HL-60 (cell line): ENCODE results near the gene SERPIND1.

Experiments used
- DNase-seq, 2 experiments: peaks; one replicate each; pipeline ENCODE4 v3.0.0-alpha.2; 2010 to 2020; ENCODE audit warnings: low read depth in 1 of 2, low spot score in 1 of 2
- H3K27ac ChIP-seq: fragments of 250-450 bp; sonication (Bioruptor Pico); replicated peaks from 2 replicates; pipeline ENCODE4 v1.5.1; 2020; ENCODE audit warnings: mild to moderate bottlenecking, moderate library complexity
- H3K27me3 ChIP-seq: fragments of 250-450 bp; sonication (Bioruptor Pico); 2 replicates; pipeline ENCODE4 v1.5.1; 2021; ENCODE audit warnings: mild to moderate bottlenecking, moderate library complexity; ENCODE audit not compliant: insufficient read depth, poor library complexity, severe bottlenecking
- H3K4me3 ChIP-seq: replicated peaks from 2 replicates; pipeline ENCODE4 v1.5.1; 2011; ENCODE audit warnings: mild to moderate bottlenecking, control low read depth, low read length; ENCODE audit not compliant: insufficient read depth
- GABPA ChIP-seq: IDR thresholded peaks from 2 replicates; pipeline ENCODE4 v1.6.1; 2012; ENCODE audit warnings: low read depth
- POLR2AphosphoS5 ChIP-seq: IDR thresholded peaks from 2 replicates; pipeline ENCODE4 v1.6.1; 2012; ENCODE audit warnings: low read depth
- SPI1 ChIP-seq: IDR thresholded peaks from 2 replicates; pipeline ENCODE4 v1.6.1; 2012; ENCODE audit warnings: low read depth, mild to moderate bottlenecking, borderline replicate concordance
- TF ChIP-seq, protein P1 (sequence below): IDR thresholded peaks from one replicate; pipeline ENCODE4 v1.5.1; 2011; ENCODE audit warnings: low read length, control low read depth, inconsistent platforms; ENCODE audit not compliant: insufficient read depth
- TF ChIP-seq, protein P2 (sequence below): IDR thresholded peaks from 2 replicates; pipeline ENCODE4 v1.6.1; 2012; ENCODE audit warnings: low read depth; ENCODE audit not compliant: insufficient replicate concordance

SERPIND1 gene

DNA sequence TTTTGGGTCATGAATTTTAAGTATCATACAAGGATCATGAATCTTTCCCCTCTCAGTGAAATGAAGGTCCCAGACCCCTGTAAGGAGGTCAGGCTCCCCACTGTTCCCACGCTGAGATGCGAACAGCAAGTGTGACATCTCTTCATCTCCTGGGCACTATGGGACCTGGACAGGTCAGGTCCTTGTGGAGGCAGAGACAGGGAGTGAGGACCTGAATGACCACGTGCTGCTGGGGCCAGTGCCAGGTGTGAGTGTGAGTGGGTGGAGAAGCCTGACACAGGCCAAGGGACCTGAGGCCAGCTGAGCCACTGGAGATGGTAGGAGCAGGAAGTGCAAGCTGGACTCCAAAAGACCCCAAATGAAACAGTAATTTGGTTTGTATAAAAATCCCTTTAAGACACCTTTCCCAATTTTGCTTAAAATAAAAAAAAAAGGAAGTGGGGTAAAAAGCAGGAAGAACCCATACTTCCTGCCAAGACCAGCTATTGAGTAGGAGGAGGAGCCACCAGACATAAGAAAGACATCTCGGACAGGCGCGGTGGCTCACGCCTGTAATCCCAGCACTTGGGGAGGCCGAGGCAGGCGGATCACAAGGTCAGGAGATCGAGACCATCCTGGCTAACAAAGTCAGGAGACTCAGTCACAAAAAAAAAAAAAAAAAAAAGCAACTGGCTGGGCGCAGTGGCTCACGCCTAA, 35.4 kb upstream of the SERPIND1 start:
- no peaks in the 10 kb centered on the region for H3K27me3 ChIP-seq
- TF ChIP-seq, protein P1, sequence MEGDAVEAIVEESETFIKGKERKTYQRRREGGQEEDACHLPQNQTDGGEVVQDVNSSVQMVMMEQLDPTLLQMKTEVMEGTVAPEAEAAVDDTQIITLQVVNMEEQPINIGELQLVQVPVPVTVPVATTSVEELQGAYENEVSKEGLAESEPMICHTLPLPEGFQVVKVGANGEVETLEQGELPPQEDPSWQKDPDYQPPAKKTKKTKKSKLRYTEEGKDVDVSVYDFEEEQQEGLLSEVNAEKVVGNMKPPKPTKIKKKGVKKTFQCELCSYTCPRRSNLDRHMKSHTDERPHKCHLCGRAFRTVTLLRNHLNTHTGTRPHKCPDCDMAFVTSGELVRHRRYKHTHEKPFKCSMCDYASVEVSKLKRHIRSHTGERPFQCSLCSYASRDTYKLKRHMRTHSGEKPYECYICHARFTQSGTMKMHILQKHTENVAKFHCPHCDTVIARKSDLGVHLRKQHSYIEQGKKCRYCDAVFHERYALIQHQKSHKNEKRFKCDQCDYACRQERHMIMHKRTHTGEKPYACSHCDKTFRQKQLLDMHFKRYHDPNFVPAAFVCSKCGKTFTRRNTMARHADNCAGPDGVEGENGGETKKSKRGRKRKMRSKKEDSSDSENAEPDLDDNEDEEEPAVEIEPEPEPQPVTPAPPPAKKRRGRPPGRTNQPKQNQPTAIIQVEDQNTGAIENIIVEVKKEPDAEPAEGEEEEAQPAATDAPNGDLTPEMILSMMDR = no peak
- peak; percentile 94 for TF ChIP-seq SPI1
- peak; percentile 24 to 73 for DNase-seq
- peak overlapping the region; percentile 53 for H3K27ac ChIP-seq
- H3K4me3 ChIP-seq = no peak overlapping the region

DNA sequence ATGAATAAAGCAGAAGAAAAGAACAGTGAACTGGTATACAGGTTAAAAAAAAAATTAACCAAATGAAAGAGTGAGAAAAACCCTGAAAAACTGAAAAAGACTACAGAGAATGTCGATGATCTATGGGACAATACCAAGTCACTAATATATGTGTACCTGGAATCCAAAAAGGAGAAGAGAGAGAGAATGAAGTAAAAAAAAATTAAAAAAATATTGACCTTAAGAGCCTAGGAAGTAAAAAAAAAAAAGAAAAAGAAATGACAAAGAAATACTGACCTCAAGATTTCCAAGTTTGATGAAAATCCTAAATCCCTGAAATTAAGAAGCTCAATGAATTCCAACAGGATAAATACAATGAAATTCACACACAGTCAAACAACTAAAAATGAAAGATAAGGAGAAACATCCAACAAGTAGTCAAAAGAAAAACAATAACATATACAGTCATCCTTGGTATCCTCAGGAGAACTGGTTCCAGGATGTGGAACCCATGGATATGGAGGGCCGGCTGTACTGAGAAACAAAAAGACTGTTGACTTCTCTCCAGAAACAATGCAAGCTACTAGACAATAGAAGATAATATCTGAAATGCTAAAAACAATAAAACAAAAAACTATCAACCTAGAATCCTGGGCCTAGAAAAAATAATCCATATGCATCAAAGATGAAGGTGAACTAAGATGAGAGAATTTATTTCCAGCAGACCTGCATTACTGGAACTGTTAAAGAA, 33.5 kb upstream of the SERPIND1 start:
- TF ChIP-seq, protein P2, sequence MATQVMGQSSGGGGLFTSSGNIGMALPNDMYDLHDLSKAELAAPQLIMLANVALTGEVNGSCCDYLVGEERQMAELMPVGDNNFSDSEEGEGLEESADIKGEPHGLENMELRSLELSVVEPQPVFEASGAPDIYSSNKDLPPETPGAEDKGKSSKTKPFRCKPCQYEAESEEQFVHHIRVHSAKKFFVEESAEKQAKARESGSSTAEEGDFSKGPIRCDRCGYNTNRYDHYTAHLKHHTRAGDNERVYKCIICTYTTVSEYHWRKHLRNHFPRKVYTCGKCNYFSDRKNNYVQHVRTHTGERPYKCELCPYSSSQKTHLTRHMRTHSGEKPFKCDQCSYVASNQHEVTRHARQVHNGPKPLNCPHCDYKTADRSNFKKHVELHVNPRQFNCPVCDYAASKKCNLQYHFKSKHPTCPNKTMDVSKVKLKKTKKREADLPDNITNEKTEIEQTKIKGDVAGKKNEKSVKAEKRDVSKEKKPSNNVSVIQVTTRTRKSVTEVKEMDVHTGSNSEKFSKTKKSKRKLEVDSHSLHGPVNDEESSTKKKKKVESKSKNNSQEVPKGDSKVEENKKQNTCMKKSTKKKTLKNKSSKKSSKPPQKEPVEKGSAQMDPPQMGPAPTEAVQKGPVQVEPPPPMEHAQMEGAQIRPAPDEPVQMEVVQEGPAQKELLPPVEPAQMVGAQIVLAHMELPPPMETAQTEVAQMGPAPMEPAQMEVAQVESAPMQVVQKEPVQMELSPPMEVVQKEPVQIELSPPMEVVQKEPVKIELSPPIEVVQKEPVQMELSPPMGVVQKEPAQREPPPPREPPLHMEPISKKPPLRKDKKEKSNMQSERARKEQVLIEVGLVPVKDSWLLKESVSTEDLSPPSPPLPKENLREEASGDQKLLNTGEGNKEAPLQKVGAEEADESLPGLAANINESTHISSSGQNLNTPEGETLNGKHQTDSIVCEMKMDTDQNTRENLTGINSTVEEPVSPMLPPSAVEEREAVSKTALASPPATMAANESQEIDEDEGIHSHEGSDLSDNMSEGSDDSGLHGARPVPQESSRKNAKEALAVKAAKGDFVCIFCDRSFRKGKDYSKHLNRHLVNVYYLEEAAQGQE = no peak
- TF ChIP-seq, protein P1 = no peak
- TF ChIP-seq GABPA (no peak), POLR2AphosphoS5 (no peak), SPI1 (no peak)

GRCh38 chr22:20741008-20741633, 32.8 kb upstream of the SERPIND1 start:
- no peaks in the 10 kb centered on the region for H3K27me3 ChIP-seq
- no peak overlapping the region for H3K4me3 ChIP-seq
- H3K27ac ChIP-seq = no peak overlapping the region
- DNase-seq = no peak
- no peak for TF ChIP-seq GABPA
- TF ChIP-seq POLR2AphosphoS5 = no peak
- TF ChIP-seq, protein P2 = no peak
- TF ChIP-seq, protein P1 = no peak
- TF ChIP-seq SPI1 = no peak

More for the DNA sequence above, 33.5 kb upstream of the SERPIND1 start:
- Histone ChIP-seq H3K4me3 (no peak overlapping the region), H3K27ac (no peak overlapping the region), H3K27me3 (no peaks in the 10 kb centered on the region)
- DNase-seq = no peak
